ENCODE measurements around the gene TRIB2.

The TRIB2 gene

DNA sequence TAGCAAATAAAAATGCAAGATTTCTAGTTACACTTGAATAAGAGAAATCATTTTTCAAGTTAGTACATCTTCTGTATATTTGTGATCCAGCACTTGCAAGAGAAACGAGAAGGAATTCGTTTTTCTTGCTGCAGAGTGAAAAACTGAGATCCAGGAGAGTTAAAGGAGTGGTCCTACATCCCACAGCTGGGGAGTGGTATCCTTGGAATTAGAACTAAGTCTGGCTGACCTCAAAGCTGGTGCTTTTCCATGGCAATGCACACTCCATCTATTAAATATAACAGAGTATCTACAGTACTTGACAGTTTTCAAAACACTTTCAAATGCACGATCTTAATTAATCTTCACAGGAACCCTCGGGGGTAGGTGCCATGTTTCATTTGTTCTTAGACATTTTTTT, 46.8 kb downstream of the TRIB2 start:
- H3K27me3 ChIP-seq (ENCODE audit: control insufficient read depth in 1 of 2, insufficient read depth in 2 of 2, low read length in 2 of 2), result no peaks in the 10 kb centered on the region

DNA sequence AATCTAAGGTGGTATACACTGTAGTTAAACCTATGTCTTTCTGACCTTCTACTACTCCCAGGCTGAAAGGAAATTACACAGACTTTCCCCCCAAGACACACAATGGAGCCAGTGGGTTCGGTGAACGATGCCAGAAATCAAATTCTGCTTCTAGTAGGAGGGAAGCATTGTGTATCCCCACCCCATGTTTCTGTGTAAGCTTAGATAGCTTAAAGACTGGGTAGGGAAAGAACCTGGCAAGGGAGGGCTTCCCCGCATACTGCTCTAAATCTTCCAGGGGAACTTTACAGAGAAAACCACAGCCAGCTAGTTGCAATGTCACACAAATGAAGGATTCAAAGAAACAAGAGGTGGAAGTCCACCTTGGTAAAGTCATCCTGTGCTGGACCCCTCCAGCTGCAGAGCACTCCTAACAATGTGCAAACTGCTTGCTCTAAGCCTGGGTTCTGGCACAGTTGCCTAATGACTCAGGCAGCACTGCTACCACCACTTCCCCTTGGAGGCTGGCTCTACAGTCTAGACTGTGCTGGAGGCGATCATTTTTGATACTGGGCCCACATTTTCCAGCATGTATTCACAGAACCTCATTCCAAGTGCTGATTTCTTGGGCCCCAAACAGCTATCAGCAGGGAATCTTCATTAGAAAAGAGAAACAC, 47.5 kb downstream of the TRIB2 start:
- no peak overlapping the region for H3K27ac ChIP-seq (ENCODE audit: low read depth, low read length)
- no peaks in the 10 kb centered on the region for H3K4me1 ChIP-seq (ENCODE audit: control insufficient read depth in 1 of 2, insufficient read depth in 2 of 2, low read length in 2 of 2)
- no peaks in the 10 kb centered on the region for H3K36me3 ChIP-seq (ENCODE audit: control insufficient read depth in 1 of 2, insufficient read depth in 2 of 2, low read length in 2 of 2)
- no peaks in the 10 kb centered on the region for H3K9me3 ChIP-seq (ENCODE audit: control insufficient read depth in 1 of 2, low read length in 2 of 2)
- no peak overlapping the region for H3K4me3 ChIP-seq (ENCODE audit: low read depth in 1 of 2, low read length in 2 of 2)
- H3K9ac ChIP-seq (ENCODE audit: low read depth in 1 of 2, low read length in 2 of 2), result no peak overlapping the region
- H3K27me3 ChIP-seq (ENCODE audit: control insufficient read depth in 1 of 2, insufficient read depth in 2 of 2, low read length in 2 of 2), result no peaks in the 10 kb centered on the region

More for the DNA sequence above, 46.8 kb downstream of the TRIB2 start:
- Histone ChIP-seq H3K27ac (ENCODE audit: low read depth, low read length) (no peak overlapping the region), H3K4me3 (ENCODE audit: low read depth in 1 of 2, low read length in 2 of 2) (no peak overlapping the region), H3K9ac (ENCODE audit: low read depth in 1 of 2, low read length in 2 of 2) (no peak overlapping the region), H3K9me3 (ENCODE audit: control insufficient read depth in 1 of 2, low read length in 2 of 2) (no peaks in the 10 kb centered on the region), H3K36me3 (ENCODE audit: control insufficient read depth in 1 of 2, insufficient read depth in 2 of 2, low read length in 2 of 2) (no peaks in the 10 kb centered on the region), H3K4me1 (ENCODE audit: control insufficient read depth in 1 of 2, insufficient read depth in 2 of 2, low read length in 2 of 2) (no peaks in the 10 kb centered on the region)

GRCh38 chr2:12764849-12765605, 48.3 kb downstream of the TRIB2 start:
- Histone ChIP-seq H3K9me3 (ENCODE audit: control insufficient read depth in 1 of 2, low read length in 2 of 2) (no peaks in the 10 kb centered on the region), H3K4me1 (ENCODE audit: control insufficient read depth in 1 of 2, insufficient read depth in 2 of 2, low read length in 2 of 2) (no peaks in the 10 kb centered on the region), H3K27me3 (ENCODE audit: control insufficient read depth in 1 of 2, insufficient read depth in 2 of 2, low read length in 2 of 2) (no peaks in the 10 kb centered on the region), H3K4me3 (ENCODE audit: low read depth in 1 of 2, low read length in 2 of 2) (no peak overlapping the region), H3K27ac (ENCODE audit: low read depth, low read length) (no peak overlapping the region), H3K36me3 (ENCODE audit: control insufficient read depth in 1 of 2, insufficient read depth in 2 of 2, low read length in 2 of 2) (no peaks in the 10 kb centered on the region), H3K9ac (ENCODE audit: low read depth in 1 of 2, low read length in 2 of 2) (no peak overlapping the region)

DNA sequence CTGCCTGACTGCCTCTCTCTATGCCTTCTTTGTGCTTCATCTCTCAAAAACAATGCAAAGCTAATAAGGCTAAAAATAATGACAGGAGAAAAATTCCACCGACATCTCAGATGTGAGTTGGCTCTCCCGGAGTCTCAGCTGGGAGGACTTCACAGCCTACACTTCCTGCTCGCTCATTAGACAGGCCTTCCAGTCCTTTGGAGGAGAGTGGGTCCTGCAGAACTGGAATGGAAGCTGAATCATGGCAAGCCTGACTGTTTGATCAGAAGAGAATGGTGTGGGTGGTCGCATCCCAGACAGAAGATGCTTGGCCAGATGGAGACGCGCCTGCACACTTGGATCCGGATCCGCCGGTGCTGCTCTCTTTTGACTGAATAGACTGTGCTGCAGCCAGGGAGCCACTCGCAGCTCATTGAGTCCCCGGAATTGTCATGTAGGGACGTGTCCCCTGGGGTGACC, 49.7 kb downstream of the TRIB2 start:
- no peaks in the 10 kb centered on the region for H3K4me1 ChIP-seq (ENCODE audit: control insufficient read depth in 1 of 2, insufficient read depth in 2 of 2, low read length in 2 of 2)
- H3K9me3 ChIP-seq (ENCODE audit: control insufficient read depth in 1 of 2, low read length in 2 of 2), result no peaks in the 10 kb centered on the region
- H3K27me3 ChIP-seq (ENCODE audit: control insufficient read depth in 1 of 2, insufficient read depth in 2 of 2, low read length in 2 of 2), result no peaks in the 10 kb centered on the region
- H3K36me3 ChIP-seq (ENCODE audit: control insufficient read depth in 1 of 2, insufficient read depth in 2 of 2, low read length in 2 of 2), result no peaks in the 10 kb centered on the region
- no peak overlapping the region for H3K27ac ChIP-seq (ENCODE audit: low read depth, low read length)
- H3K4me3 ChIP-seq (ENCODE audit: low read depth in 1 of 2, low read length in 2 of 2), result no peak overlapping the region
- H3K9ac ChIP-seq (ENCODE audit: low read depth in 1 of 2, low read length in 2 of 2), result no peak overlapping the region

GRCh38 chr2:12767541-12767940, 50.8 kb downstream of the TRIB2 start:
- Histone ChIP-seq H3K36me3 (ENCODE audit: control insufficient read depth in 1 of 2, insufficient read depth in 2 of 2, low read length in 2 of 2) (no peaks in the 10 kb centered on the region), H3K27ac (ENCODE audit: low read depth, low read length) (no peak overlapping the region), H3K9ac (ENCODE audit: low read depth in 1 of 2, low read length in 2 of 2) (no peak overlapping the region), H3K4me1 (ENCODE audit: control insufficient read depth in 1 of 2, insufficient read depth in 2 of 2, low read length in 2 of 2) (no peaks in the 10 kb centered on the region), H3K4me3 (ENCODE audit: low read depth in 1 of 2, low read length in 2 of 2) (no peak overlapping the region), H3K9me3 (ENCODE audit: control insufficient read depth in 1 of 2, low read length in 2 of 2) (no peaks in the 10 kb centered on the region), H3K27me3 (ENCODE audit: control insufficient read depth in 1 of 2, insufficient read depth in 2 of 2, low read length in 2 of 2) (no peaks in the 10 kb centered on the region)

DNA sequence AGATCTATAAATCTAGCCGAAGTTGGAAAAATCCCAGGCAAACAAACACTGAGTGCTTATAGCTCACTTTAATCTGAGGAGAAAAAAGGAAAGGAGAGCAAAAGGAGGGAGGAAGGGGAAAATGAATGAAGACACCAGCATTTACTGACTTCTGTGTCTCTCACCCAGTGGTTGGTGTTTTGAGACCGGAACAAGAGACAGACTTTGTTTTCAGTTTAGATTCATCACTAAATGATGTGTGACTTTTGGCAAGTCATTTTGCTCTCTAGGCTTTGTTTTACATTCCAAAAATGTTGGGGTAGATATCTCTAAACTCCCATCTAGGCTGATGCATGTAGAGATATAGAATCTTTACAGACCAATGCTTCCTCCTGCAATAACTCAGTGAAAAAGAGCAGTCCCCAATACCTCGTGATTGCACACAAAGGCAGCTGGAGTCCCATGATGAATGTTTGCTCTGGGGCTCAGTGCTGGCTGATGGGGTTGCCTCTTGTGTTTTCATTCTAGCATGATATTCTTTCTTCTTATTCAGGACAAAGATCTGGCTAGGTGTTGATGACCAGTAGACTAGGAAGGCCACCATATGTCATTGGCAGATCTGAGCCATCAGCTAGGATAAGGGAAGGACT, 51.4 kb downstream of the TRIB2 start:
- Histone ChIP-seq H3K27me3 (ENCODE audit: control insufficient read depth in 1 of 2, insufficient read depth in 2 of 2, low read length in 2 of 2) (no peaks in the 10 kb centered on the region), H3K9me3 (ENCODE audit: control insufficient read depth in 1 of 2, low read length in 2 of 2) (no peaks in the 10 kb centered on the region), H3K4me3 (ENCODE audit: low read depth in 1 of 2, low read length in 2 of 2) (no peak overlapping the region), H3K9ac (ENCODE audit: low read depth in 1 of 2, low read length in 2 of 2) (no peak overlapping the region), H3K36me3 (ENCODE audit: control insufficient read depth in 1 of 2, insufficient read depth in 2 of 2, low read length in 2 of 2) (no peaks in the 10 kb centered on the region), H3K27ac (ENCODE audit: low read depth, low read length) (no peak overlapping the region), H3K4me1 (ENCODE audit: control insufficient read depth in 1 of 2, insufficient read depth in 2 of 2, low read length in 2 of 2) (no peaks in the 10 kb centered on the region)

GRCh38 chr2:12769492-12770105, 52.9 kb downstream of the TRIB2 start:
- Histone ChIP-seq H3K9me3 (ENCODE audit: control insufficient read depth in 1 of 2, low read length in 2 of 2) (no peaks in the 10 kb centered on the region), H3K27me3 (ENCODE audit: control insufficient read depth in 1 of 2, insufficient read depth in 2 of 2, low read length in 2 of 2) (no peaks in the 10 kb centered on the region), H3K27ac (ENCODE audit: low read depth, low read length) (no peak overlapping the region), H3K4me1 (ENCODE audit: control insufficient read depth in 1 of 2, insufficient read depth in 2 of 2, low read length in 2 of 2) (no peaks in the 10 kb centered on the region), H3K9ac (ENCODE audit: low read depth in 1 of 2, low read length in 2 of 2) (no peak overlapping the region), H3K4me3 (ENCODE audit: low read depth in 1 of 2, low read length in 2 of 2) (no peak overlapping the region), H3K36me3 (ENCODE audit: control insufficient read depth in 1 of 2, insufficient read depth in 2 of 2, low read length in 2 of 2) (no peaks in the 10 kb centered on the region)

DNA sequence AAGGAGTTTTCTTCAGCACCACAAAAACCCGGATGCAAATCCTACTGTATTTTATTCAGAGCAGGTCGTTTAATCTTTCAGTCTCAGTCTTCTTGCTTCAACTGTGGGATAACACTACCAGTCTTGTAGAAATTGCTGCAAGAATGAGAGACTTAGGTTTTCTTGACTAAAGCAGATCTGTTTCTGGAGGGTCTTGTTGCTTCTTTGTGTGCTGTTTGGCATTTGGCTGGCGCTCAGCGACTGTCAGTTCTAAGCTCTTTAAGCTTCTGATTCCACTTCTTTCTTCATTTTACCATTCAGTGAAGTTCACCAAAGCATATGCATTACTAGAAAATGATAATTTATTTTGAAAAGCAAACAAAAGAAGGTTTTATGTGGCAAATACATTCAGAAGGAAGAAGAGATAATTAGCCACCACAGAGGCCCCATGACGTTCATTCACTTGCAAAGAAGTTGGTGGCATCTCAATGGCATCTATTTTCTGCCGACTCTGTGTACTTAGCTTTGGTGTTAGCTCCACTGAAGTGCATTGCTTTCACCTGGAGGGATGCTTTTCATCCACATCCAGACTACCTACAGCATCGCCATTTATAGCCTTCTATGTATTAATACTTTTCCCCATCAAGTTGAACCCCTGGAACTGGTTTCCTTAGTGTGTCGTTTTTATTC, 53.7 kb downstream of the TRIB2 start:
- Histone ChIP-seq H3K9me3 (ENCODE audit: control insufficient read depth in 1 of 2, low read length in 2 of 2) (no peaks in the 10 kb centered on the region), H3K27ac (ENCODE audit: low read depth, low read length) (no peak overlapping the region), H3K9ac (ENCODE audit: low read depth in 1 of 2, low read length in 2 of 2) (no peak overlapping the region), H3K4me1 (ENCODE audit: control insufficient read depth in 1 of 2, insufficient read depth in 2 of 2, low read length in 2 of 2) (no peaks in the 10 kb centered on the region), H3K36me3 (ENCODE audit: control insufficient read depth in 1 of 2, insufficient read depth in 2 of 2, low read length in 2 of 2) (no peaks in the 10 kb centered on the region), H3K4me3 (ENCODE audit: low read depth in 1 of 2, low read length in 2 of 2) (no peak overlapping the region), H3K27me3 (ENCODE audit: control insufficient read depth in 1 of 2, insufficient read depth in 2 of 2, low read length in 2 of 2) (no peaks in the 10 kb centered on the region)

DNA sequence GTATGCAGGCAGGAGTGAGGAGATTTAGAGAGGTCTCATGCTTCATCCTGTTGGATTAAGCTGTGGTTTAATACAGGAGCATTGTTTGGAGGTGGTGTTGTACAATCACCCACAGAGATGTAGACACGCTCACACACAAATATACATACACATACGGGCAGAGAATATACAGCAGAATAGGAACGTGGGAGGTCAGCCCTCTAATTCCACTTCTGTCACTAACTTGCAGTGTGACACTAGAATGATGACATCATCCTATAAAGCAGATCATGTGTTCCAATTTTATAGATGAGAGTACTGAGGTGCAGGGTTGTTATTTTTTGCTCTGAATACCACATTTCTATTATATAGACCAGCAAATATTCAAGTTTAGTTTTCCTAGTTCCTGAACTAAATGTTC, 54.4 kb downstream of the TRIB2 start:
- Histone ChIP-seq H3K4me3 (ENCODE audit: low read depth in 1 of 2, low read length in 2 of 2) (no peak overlapping the region), H3K9me3 (ENCODE audit: control insufficient read depth in 1 of 2, low read length in 2 of 2) (no peaks in the 10 kb centered on the region), H3K27me3 (ENCODE audit: control insufficient read depth in 1 of 2, insufficient read depth in 2 of 2, low read length in 2 of 2) (no peaks in the 10 kb centered on the region), H3K4me1 (ENCODE audit: control insufficient read depth in 1 of 2, insufficient read depth in 2 of 2, low read length in 2 of 2) (no peaks in the 10 kb centered on the region), H3K9ac (ENCODE audit: low read depth in 1 of 2, low read length in 2 of 2) (no peak overlapping the region), H3K27ac (ENCODE audit: low read depth, low read length) (no peak overlapping the region), H3K36me3 (ENCODE audit: control insufficient read depth in 1 of 2, insufficient read depth in 2 of 2, low read length in 2 of 2) (no peaks in the 10 kb centered on the region)
